ENCODE data around the gene PIGB. TPM values are rescaled to one million over a fixed set of nuclear protein-coding genes. Genes with fewer than 3 reads are reported as not detected.
A peak's percentile ranks its signal among the peaks of the same experiment; 100 is the strongest.

Gene PIGB
- total and polyA plus RNA-seq, 2 of the 13 experiments (the other 11 are each of a cell fraction or from before 2014, with no cell fraction given), result 14.5 to 19.1 TPM

- peak; percentile 49; the same call in 1 of the 2 replicates for TF ChIP-seq ZNF646 (CRISPR knock-in tag; IDR thresholded peaks at IDR 0.05)
- peak; percentile 90 for TF ChIP-seq HDAC1 (CRISPR knock-in tag; IDR thresholded peaks at IDR 0.05)
- 0 out of 2 replicates have a peak, but pooled peaks have one; percentile 9 for TF ChIP-seq ZBTB43 (CRISPR knock-in tag; conservative IDR thresholded peaks at IDR 0.05)
- peak; percentile 46; the same call in 1 of the 2 replicates for TF ChIP-seq ZNF232 (CRISPR knock-in tag; IDR thresholded peaks at IDR 0.05; ENCODE audit: borderline replicate concordance)
- TF ChIP-seq DRAP1 (CRISPR knock-in tag; IDR thresholded peaks at IDR 0.05), result peak; percentile 63; the same call in 1 of the 2 replicates
- peak; percentile 84; the same call in 1 of the 2 replicates for TF ChIP-seq EHMT2 (IDR thresholded peaks at IDR 0.05; ENCODE audit: borderline replicate concordance, low read depth, low read length)
- TF ChIP-seq ZNF772 (CRISPR knock-in tag; IDR thresholded peaks at IDR 0.05), result 0 out of 2 replicates have a peak, but pooled peaks have one; percentile 71
- TF ChIP-seq NFKBIZ (CRISPR knock-in tag; IDR thresholded peaks at IDR 0.05), result peak; percentile 74
- TF ChIP-seq ELF3 (CRISPR knock-in tag; IDR thresholded peaks at IDR 0.05), result peak; percentile 99
- 0 out of 2 replicates have a peak, but pooled peaks have one; percentile 59 for TF ChIP-seq ZNF224 (CRISPR knock-in tag; IDR thresholded peaks at IDR 0.05)
- no peak for TF ChIP-seq ZNF121 (CRISPR knock-in tag; IDR thresholded peaks at IDR 0.05)
- no peak for TF ChIP-seq ZNF251 (CRISPR knock-in tag; IDR thresholded peaks at IDR 0.05)
- no peak for TF ChIP-seq ZNF549 (CRISPR knock-in tag; IDR thresholded peaks at IDR 0.05)
- no peak for TF ChIP-seq SMARCC2 (IDR thresholded peaks at IDR 0.05)
- no peak for TF ChIP-seq JDP2 (CRISPR knock-in tag; IDR thresholded peaks at IDR 0.05; ENCODE audit: borderline replicate concordance)
- TF ChIP-seq ZBTB4 (CRISPR knock-in tag; IDR thresholded peaks at IDR 0.05; ENCODE audit: borderline replicate concordance), result no peak
- no peak for TF ChIP-seq RCOR2 (CRISPR knock-in tag; IDR thresholded peaks at IDR 0.05)
- TF ChIP-seq ZKSCAN1 (IDR thresholded peaks at IDR 0.05; ENCODE audit: low read length), result no peak
Measured at GRCh38 chr15:55318588-55319494, at the start of gene PIGB, which contains the start of gene PIGBOS1 (continued).

All from HepG2 (cell line).